Neural cell (in vitro differentiated cells): Measurements from ENCODE around the gene SMLR1.

Source experiments
- EP300 ChIP-seq: fragments of 450-650 bp; conservative IDR thresholded peaks from 2 replicates; pipeline ENCODE4 v1.6.1; 2014; ENCODE audit warnings: antibody characterized with exemption, mild to moderate bottlenecking, moderate library complexity; ENCODE audit not compliant: poor library complexity, severe bottlenecking
- EZH2 ChIP-seq: fragments of 200-600, 300-800 bp; shearing (Covaris generic), sonication (generic); IDR thresholded peaks from 2 replicates; pipeline ENCODE4 v1.6.1; 2014; ENCODE audit warnings: antibody characterized with exemption, low read length, borderline replicate concordance, mild to moderate bottlenecking; ENCODE audit not compliant: insufficient read depth, poor library complexity, severe bottlenecking
- POLR2AphosphoS5 ChIP-seq: IDR thresholded peaks from 2 replicates; pipeline ENCODE4 v1.6.1; 2012
- TF ChIP-seq, protein P1 (sequence below): fragments of 450-650 bp; IDR thresholded peaks from 2 replicates; pipeline ENCODE4 v1.5.1; 2014; ENCODE audit warnings: antibody characterized with exemption, mild to moderate bottlenecking, moderate library complexity; ENCODE audit not compliant: poor library complexity, severe bottlenecking
- TF ChIP-seq, protein P2 (sequence below): IDR thresholded peaks from 2 replicates; pipeline ENCODE4 v1.6.1; 2012; ENCODE audit warnings: borderline replicate concordance

- TF ChIP-seq EP300 = no peak
- no peak for TF ChIP-seq POLR2AphosphoS5
- TF ChIP-seq, protein P1, sequence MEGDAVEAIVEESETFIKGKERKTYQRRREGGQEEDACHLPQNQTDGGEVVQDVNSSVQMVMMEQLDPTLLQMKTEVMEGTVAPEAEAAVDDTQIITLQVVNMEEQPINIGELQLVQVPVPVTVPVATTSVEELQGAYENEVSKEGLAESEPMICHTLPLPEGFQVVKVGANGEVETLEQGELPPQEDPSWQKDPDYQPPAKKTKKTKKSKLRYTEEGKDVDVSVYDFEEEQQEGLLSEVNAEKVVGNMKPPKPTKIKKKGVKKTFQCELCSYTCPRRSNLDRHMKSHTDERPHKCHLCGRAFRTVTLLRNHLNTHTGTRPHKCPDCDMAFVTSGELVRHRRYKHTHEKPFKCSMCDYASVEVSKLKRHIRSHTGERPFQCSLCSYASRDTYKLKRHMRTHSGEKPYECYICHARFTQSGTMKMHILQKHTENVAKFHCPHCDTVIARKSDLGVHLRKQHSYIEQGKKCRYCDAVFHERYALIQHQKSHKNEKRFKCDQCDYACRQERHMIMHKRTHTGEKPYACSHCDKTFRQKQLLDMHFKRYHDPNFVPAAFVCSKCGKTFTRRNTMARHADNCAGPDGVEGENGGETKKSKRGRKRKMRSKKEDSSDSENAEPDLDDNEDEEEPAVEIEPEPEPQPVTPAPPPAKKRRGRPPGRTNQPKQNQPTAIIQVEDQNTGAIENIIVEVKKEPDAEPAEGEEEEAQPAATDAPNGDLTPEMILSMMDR = no peak
- TF ChIP-seq, protein P2, sequence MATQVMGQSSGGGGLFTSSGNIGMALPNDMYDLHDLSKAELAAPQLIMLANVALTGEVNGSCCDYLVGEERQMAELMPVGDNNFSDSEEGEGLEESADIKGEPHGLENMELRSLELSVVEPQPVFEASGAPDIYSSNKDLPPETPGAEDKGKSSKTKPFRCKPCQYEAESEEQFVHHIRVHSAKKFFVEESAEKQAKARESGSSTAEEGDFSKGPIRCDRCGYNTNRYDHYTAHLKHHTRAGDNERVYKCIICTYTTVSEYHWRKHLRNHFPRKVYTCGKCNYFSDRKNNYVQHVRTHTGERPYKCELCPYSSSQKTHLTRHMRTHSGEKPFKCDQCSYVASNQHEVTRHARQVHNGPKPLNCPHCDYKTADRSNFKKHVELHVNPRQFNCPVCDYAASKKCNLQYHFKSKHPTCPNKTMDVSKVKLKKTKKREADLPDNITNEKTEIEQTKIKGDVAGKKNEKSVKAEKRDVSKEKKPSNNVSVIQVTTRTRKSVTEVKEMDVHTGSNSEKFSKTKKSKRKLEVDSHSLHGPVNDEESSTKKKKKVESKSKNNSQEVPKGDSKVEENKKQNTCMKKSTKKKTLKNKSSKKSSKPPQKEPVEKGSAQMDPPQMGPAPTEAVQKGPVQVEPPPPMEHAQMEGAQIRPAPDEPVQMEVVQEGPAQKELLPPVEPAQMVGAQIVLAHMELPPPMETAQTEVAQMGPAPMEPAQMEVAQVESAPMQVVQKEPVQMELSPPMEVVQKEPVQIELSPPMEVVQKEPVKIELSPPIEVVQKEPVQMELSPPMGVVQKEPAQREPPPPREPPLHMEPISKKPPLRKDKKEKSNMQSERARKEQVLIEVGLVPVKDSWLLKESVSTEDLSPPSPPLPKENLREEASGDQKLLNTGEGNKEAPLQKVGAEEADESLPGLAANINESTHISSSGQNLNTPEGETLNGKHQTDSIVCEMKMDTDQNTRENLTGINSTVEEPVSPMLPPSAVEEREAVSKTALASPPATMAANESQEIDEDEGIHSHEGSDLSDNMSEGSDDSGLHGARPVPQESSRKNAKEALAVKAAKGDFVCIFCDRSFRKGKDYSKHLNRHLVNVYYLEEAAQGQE = no peak
- TF ChIP-seq EZH2 = no peak
Observed at GRCh38 chr6:130858054-130858453, 30.8 kb downstream of the SMLR1 start.
